HEK293 (cell line): ENCODE measurements around the gene RASSF3.

Source experiments
- CTCF ChIA-PET: fragments of 350-600 bp; formaldehyde crosslinking; extraction: SDS; loops from one replicate; lab custom pipeline; 2021; ENCODE audit warnings: antibody characterized with exemption; lab: Yijun Ruan, JAX
- POLR2A ChIA-PET: fragments of 300-600 bp; formaldehyde crosslinking; extraction: SDS; loops from one replicate; lab custom pipeline; 2020; ENCODE audit warnings: antibody characterized with exemption, inconsistent platforms; lab: Yijun Ruan, JAX
- H3K27ac ChIP-seq: fragments of 200-500 bp; sonication (Bioruptor generic); 2 replicates; pipeline ENCODE4 v1.5.1; 2014; ENCODE audit warnings: low read depth, low read length, control low read depth, inconsistent platforms; ENCODE audit errors: extremely low read depth
- H3K36me3 ChIP-seq, 2 experiments: fragments of 200-500 bp in 1 of 2; sonication (Bioruptor generic) in 1 of 2; 1 replicate in 1 of 2; 2 replicates in 1 of 2; pipeline ENCODE4 v1.5.1; 2014 to 2017; ENCODE audit warnings: inconsistent platforms in 2 of 2, low read length in 2 of 2; ENCODE audit not compliant: control insufficient read depth in 2 of 2, insufficient read depth in 1 of 2
- H3K4me1 ChIP-seq: fragments of 200-500 bp; sonication (Bioruptor generic); 2 replicates; pipeline ENCODE4 v1.5.1; 2014; ENCODE audit warnings: mild to moderate bottlenecking, low read length, inconsistent platforms; ENCODE audit not compliant: control insufficient read depth, insufficient read depth
- H3K4me3 ChIP-seq: 2 replicates; pipeline ENCODE4 v1.5.1; 2011; ENCODE audit warnings: low read depth, mild to moderate bottlenecking, control low read depth, low read length, moderate library complexity
- H3K9me3 ChIP-seq: fragments of 200-500 bp; sonication (Bioruptor generic); 2 replicates; pipeline ENCODE4 v1.5.1; 2014; ENCODE audit warnings: low read depth, low read length, inconsistent platforms; ENCODE audit not compliant: control insufficient read depth, insufficient read depth
- GLI4 ChIP-seq: fragments of 450-650 bp; formaldehyde crosslinking; IDR thresholded peaks from 2 replicates; pipeline ENCODE4 v1.5.1; 2016; ENCODE audit warnings: missing biosample characterization, missing genetic modification characterization
- IKZF3 ChIP-seq: fragments of 450-650 bp; IDR thresholded peaks from 2 replicates; pipeline ENCODE4 v1.5.0; 2018; ENCODE audit warnings: missing biosample characterization, mild to moderate bottlenecking, missing genetic modification characterization, moderate library complexity
- KLF8 ChIP-seq: fragments of 450-650 bp; formaldehyde crosslinking; IDR thresholded peaks from 2 replicates; pipeline ENCODE4 v1.5.1; 2016; ENCODE audit warnings: missing biosample characterization, missing genetic modification characterization
- MZF1 ChIP-seq: fragments of 450-650 bp; formaldehyde crosslinking; IDR thresholded peaks from 2 replicates; pipeline ENCODE4 v1.5.1; 2017; ENCODE audit warnings: missing biosample characterization, missing genetic modification characterization, borderline replicate concordance
- SP7 ChIP-seq: fragments of 450-650 bp; formaldehyde crosslinking; IDR thresholded peaks from 2 replicates; pipeline ENCODE4 v1.5.1; 2016; ENCODE audit warnings: missing biosample characterization, missing genetic modification characterization
- ZBTB1 ChIP-seq: fragments of 450-650 bp; formaldehyde crosslinking; IDR thresholded peaks from 2 replicates; pipeline ENCODE4 v1.5.1; 2016; ENCODE audit warnings: missing biosample characterization, missing genetic modification characterization
- ZEB2 ChIP-seq: fragments of 450-650 bp; formaldehyde crosslinking; IDR thresholded peaks from 2 replicates; pipeline ENCODE4 v1.5.1; 2016; ENCODE audit warnings: missing biosample characterization, missing genetic modification characterization
- ZFP41 ChIP-seq: fragments of 450-650 bp; formaldehyde crosslinking; IDR thresholded peaks from 2 replicates; pipeline ENCODE4 v1.5.1; 2016; ENCODE audit warnings: missing biosample characterization, missing genetic modification characterization, borderline replicate concordance
- ZNF114 ChIP-seq: fragments of 450-650 bp; formaldehyde crosslinking; IDR thresholded peaks from 2 replicates; pipeline ENCODE4 v1.5.0; 2017; ENCODE audit warnings: missing biosample characterization, missing genetic modification characterization
- ZNF16 ChIP-seq: fragments of 450-650 bp; formaldehyde crosslinking; IDR thresholded peaks from 2 replicates; pipeline ENCODE4 v1.5.1; 2016; ENCODE audit warnings: low read depth, missing biosample characterization, missing genetic modification characterization
- ZNF174 ChIP-seq: fragments of 450-650 bp; formaldehyde crosslinking; IDR thresholded peaks from 2 replicates; pipeline ENCODE4 v1.5.0; 2017; ENCODE audit warnings: missing biosample characterization, mild to moderate bottlenecking, missing genetic modification characterization
- ZNF18 ChIP-seq: fragments of 450-650 bp; formaldehyde crosslinking; IDR thresholded peaks from 2 replicates; pipeline ENCODE4 v1.5.1; 2016; ENCODE audit warnings: missing biosample characterization, missing genetic modification characterization
- ZNF23 ChIP-seq: fragments of 450-650 bp; formaldehyde crosslinking; IDR thresholded peaks from 2 replicates; pipeline ENCODE4 v1.5.1; 2016; ENCODE audit warnings: missing biosample characterization, missing genetic modification characterization, borderline replicate concordance
- ZNF324 ChIP-seq: fragments of 450-650 bp; formaldehyde crosslinking; IDR thresholded peaks from 2 replicates; pipeline ENCODE4 v1.5.1; 2016; ENCODE audit warnings: missing biosample characterization, missing genetic modification characterization
- ZNF350 ChIP-seq: fragments of 450-650 bp; formaldehyde crosslinking; IDR thresholded peaks from 2 replicates; pipeline ENCODE4 v1.5.0; 2017; ENCODE audit warnings: missing biosample characterization, mild to moderate bottlenecking, missing genetic modification characterization
- ZNF362 ChIP-seq: fragments of 450-650 bp; formaldehyde crosslinking; IDR thresholded peaks from 2 replicates; pipeline ENCODE4 v1.5.1; 2016; ENCODE audit warnings: missing biosample characterization, missing genetic modification characterization
- ZNF48 ChIP-seq: fragments of 450-650 bp; formaldehyde crosslinking; IDR thresholded peaks from 2 replicates; pipeline ENCODE4 v1.5.1; 2016; ENCODE audit warnings: missing biosample characterization, missing genetic modification characterization
- ZNF530 ChIP-seq: fragments of 450-650 bp; formaldehyde crosslinking; IDR thresholded peaks from 2 replicates; pipeline ENCODE4 v1.5.1; 2016; ENCODE audit warnings: low read depth, missing biosample characterization, missing genetic modification characterization
- ZNF555 ChIP-seq: fragments of 450-650 bp; formaldehyde crosslinking; conservative IDR thresholded peaks from 2 replicates; pipeline ENCODE4 v1.5.1; 2017; ENCODE audit warnings: missing biosample characterization, mild to moderate bottlenecking, missing genetic modification characterization, inconsistent platforms
- ZNF830 ChIP-seq: fragments of 450-650 bp; IDR thresholded peaks from 2 replicates; pipeline ENCODE4 v1.5.0; 2018; ENCODE audit warnings: missing biosample characterization, missing genetic modification characterization, low read depth, mild to moderate bottlenecking, moderate library complexity
- ZSCAN16 ChIP-seq: fragments of 450-650 bp; formaldehyde crosslinking; IDR thresholded peaks from 2 replicates; pipeline ENCODE4 v1.5.1; 2016; ENCODE audit warnings: missing biosample characterization, missing genetic modification characterization
- TF ChIP-seq, protein P1 (sequence below): fragments of 450-650 bp; formaldehyde crosslinking; IDR thresholded peaks from 2 replicates; pipeline ENCODE4 v1.5.1; 2017; ENCODE audit warnings: missing biosample characterization, missing genetic modification characterization
- TF ChIP-seq, protein P2 (sequence below): fragments of 450-650 bp; formaldehyde crosslinking; IDR thresholded peaks from 2 replicates; pipeline ENCODE4 v1.5.1; 2016; ENCODE audit warnings: missing biosample characterization, missing genetic modification characterization
- TF ChIP-seq, protein P3 (sequence below): fragments of 450-650 bp; formaldehyde crosslinking; IDR thresholded peaks from 2 replicates; pipeline ENCODE4 v1.5.1; 2017; ENCODE audit warnings: missing biosample characterization, missing genetic modification characterization

RASSF3 gene

GRCh38 chr12:64699504-64700115, 89.3 kb downstream of the RASSF3 start:
- H3K9me3 ChIP-seq: no peaks in the 10 kb centered on the region
- peaks cover 5 to 10% of the 10 kb centered on the region in 2 experiments for H3K36me3 ChIP-seq
- no peak overlapping the region for H3K27ac ChIP-seq
- H3K4me3 ChIP-seq: no peak overlapping the region
- ChIA-PET CTCF (interaction anchor here (17.9 kb wide), 1 partner anchor 150 kb away, joined by 219 read pairs; no protein-coding TSS in a partner anchor), POLR2A (no interaction called here)
- peak; percentile 29; the same call in 1 of the 2 replicates for TF ChIP-seq ZNF362 (tag by site-specific recombination)
- no peak for TF ChIP-seq ZNF48 (tag by site-specific recombination)
- TF ChIP-seq ZNF555 (tag by site-specific recombination): no peak
- TF ChIP-seq ZNF23 (tag by site-specific recombination): no peak
- TF ChIP-seq ZNF114: no peak
- 0 out of 2 replicates have a peak, but pooled peaks cover 3% of the 10 kb centered on the region for H3K4me1 ChIP-seq

DNA sequence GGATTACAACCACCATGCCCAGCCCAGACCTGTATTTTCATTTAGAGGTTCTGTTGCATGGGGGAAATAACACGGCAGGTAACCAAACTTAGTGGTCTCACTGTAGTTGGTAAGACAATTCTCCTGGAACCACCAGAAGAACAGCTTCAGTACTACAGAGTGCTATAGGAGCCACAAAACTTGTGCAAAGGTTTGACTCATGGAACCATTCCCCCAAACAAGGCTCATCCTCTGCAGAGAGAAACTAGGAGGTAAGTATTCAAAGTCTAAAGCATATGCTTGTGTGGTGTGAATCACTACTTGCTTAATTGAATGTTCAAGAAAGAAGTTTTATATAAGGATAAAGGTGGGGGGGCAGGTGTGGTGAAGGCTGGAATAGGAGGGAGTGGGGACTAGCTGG, 90.2 kb downstream of the RASSF3 start:
- no peak overlapping the region for H3K4me3 ChIP-seq
- no peak overlapping the region for H3K27ac ChIP-seq
- POLR2A ChIA-PET: no interaction called here
- H3K9me3 ChIP-seq: no peaks in the 10 kb centered on the region
- TF ChIP-seq ZNF324 (tag by site-specific recombination) (no peak), ZNF530 (tag by site-specific recombination) (no peak), ZNF18 (no peak), ZNF23 (tag by site-specific recombination) (no peak), SP7 (tag by site-specific recombination) (no peak), GLI4 (tag by site-specific recombination) (no peak), MZF1 (tag by site-specific recombination) (no peak), ZNF16 (tag by site-specific recombination) (no peak), ZFP41 (tag by site-specific recombination) (no peak), ZSCAN16 (no peak), ZNF350 (tag by site-specific recombination) (no peak), IKZF3 (no peak), ZBTB1 (tag by site-specific recombination) (no peak), ZNF830 (tag by site-specific recombination) (no peak), KLF8 (no peak), ZNF174 (no peak), ZEB2 (tag by site-specific recombination) (no peak)
- TF ChIP-seq, protein P1, sequence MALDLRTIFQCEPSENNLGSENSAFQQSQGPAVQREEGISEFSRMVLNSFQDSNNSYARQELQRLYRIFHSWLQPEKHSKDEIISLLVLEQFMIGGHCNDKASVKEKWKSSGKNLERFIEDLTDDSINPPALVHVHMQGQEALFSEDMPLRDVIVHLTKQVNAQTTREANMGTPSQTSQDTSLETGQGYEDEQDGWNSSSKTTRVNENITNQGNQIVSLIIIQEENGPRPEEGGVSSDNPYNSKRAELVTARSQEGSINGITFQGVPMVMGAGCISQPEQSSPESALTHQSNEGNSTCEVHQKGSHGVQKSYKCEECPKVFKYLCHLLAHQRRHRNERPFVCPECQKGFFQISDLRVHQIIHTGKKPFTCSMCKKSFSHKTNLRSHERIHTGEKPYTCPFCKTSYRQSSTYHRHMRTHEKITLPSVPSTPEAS (tag by site-specific recombination): no peak
- TF ChIP-seq, protein P2, sequence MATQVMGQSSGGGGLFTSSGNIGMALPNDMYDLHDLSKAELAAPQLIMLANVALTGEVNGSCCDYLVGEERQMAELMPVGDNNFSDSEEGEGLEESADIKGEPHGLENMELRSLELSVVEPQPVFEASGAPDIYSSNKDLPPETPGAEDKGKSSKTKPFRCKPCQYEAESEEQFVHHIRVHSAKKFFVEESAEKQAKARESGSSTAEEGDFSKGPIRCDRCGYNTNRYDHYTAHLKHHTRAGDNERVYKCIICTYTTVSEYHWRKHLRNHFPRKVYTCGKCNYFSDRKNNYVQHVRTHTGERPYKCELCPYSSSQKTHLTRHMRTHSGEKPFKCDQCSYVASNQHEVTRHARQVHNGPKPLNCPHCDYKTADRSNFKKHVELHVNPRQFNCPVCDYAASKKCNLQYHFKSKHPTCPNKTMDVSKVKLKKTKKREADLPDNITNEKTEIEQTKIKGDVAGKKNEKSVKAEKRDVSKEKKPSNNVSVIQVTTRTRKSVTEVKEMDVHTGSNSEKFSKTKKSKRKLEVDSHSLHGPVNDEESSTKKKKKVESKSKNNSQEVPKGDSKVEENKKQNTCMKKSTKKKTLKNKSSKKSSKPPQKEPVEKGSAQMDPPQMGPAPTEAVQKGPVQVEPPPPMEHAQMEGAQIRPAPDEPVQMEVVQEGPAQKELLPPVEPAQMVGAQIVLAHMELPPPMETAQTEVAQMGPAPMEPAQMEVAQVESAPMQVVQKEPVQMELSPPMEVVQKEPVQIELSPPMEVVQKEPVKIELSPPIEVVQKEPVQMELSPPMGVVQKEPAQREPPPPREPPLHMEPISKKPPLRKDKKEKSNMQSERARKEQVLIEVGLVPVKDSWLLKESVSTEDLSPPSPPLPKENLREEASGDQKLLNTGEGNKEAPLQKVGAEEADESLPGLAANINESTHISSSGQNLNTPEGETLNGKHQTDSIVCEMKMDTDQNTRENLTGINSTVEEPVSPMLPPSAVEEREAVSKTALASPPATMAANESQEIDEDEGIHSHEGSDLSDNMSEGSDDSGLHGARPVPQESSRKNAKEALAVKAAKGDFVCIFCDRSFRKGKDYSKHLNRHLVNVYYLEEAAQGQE (tag by site-specific recombination): no peak
- TF ChIP-seq, protein P3, sequence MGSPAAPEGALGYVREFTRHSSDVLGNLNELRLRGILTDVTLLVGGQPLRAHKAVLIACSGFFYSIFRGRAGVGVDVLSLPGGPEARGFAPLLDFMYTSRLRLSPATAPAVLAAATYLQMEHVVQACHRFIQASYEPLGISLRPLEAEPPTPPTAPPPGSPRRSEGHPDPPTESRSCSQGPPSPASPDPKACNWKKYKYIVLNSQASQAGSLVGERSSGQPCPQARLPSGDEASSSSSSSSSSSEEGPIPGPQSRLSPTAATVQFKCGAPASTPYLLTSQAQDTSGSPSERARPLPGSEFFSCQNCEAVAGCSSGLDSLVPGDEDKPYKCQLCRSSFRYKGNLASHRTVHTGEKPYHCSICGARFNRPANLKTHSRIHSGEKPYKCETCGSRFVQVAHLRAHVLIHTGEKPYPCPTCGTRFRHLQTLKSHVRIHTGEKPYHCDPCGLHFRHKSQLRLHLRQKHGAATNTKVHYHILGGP: no peak
- TF ChIP-seq, all 188 proteins: peak for 0
- CTCF ChIA-PET: interaction anchor here (0.6 to 17.9 kb wide), 4 partner anchors 12 to 256 kb away, joined by 3 to 219 read pairs (median 3); no protein-coding TSS in a partner anchor
- Histone ChIP-seq H3K4me1 (0 out of 2 replicates have a peak, but pooled peaks cover 3% of the 10 kb centered on the region), H3K36me3 (peaks cover 2 to 5% of the 10 kb centered on the region in 2 experiments)
